HEK293 (cell line): ENCODE measurements around the gene SERTAD2.

ENCODE experiments used
- CTCF ChIA-PET: fragments of 350-600 bp; formaldehyde crosslinking; extraction: SDS; loops from one replicate; lab custom pipeline; 2021; ENCODE audit warnings: antibody characterized with exemption; lab: Yijun Ruan, JAX
- POLR2A ChIA-PET: fragments of 300-600 bp; formaldehyde crosslinking; extraction: SDS; loops from one replicate; lab custom pipeline; 2020; ENCODE audit warnings: antibody characterized with exemption, inconsistent platforms; lab: Yijun Ruan, JAX
- H3K27ac ChIP-seq: fragments of 200-500 bp; sonication (Bioruptor generic); 2 replicates; pipeline ENCODE4 v1.5.1; 2014; ENCODE audit warnings: low read depth, low read length, control low read depth, inconsistent platforms; ENCODE audit errors: extremely low read depth
- H3K36me3 ChIP-seq, 2 experiments: fragments of 200-500 bp in 1 of 2; sonication (Bioruptor generic) in 1 of 2; 1 replicate in 1 of 2; 2 replicates in 1 of 2; pipeline ENCODE4 v1.5.1; 2014 to 2017; ENCODE audit warnings: inconsistent platforms in 2 of 2, low read length in 2 of 2; ENCODE audit not compliant: control insufficient read depth in 2 of 2, insufficient read depth in 1 of 2
- H3K4me1 ChIP-seq: fragments of 200-500 bp; sonication (Bioruptor generic); 2 replicates; pipeline ENCODE4 v1.5.1; 2014; ENCODE audit warnings: mild to moderate bottlenecking, low read length, inconsistent platforms; ENCODE audit not compliant: control insufficient read depth, insufficient read depth
- H3K4me3 ChIP-seq: 2 replicates; pipeline ENCODE4 v1.5.1; 2011; ENCODE audit warnings: low read depth, mild to moderate bottlenecking, control low read depth, low read length, moderate library complexity
- H3K9me3 ChIP-seq: fragments of 200-500 bp; sonication (Bioruptor generic); 2 replicates; pipeline ENCODE4 v1.5.1; 2014; ENCODE audit warnings: low read depth, low read length, inconsistent platforms; ENCODE audit not compliant: control insufficient read depth, insufficient read depth
- GLI2 ChIP-seq: fragments of 450-650 bp; formaldehyde crosslinking; IDR thresholded peaks from 2 replicates; pipeline ENCODE4; 2017; ENCODE audit warnings: missing biosample characterization, missing genetic modification characterization, low read depth, borderline replicate concordance
- GLIS1 ChIP-seq: fragments of 450-650 bp; formaldehyde crosslinking; IDR thresholded peaks from 2 replicates; pipeline ENCODE4 v1.5.1; 2016; ENCODE audit warnings: missing biosample characterization, missing genetic modification characterization
- HOXA7 ChIP-seq: sonication (generic); formaldehyde crosslinking; IDR thresholded peaks from 2 replicates; pipeline ENCODE4 v1.8.1; 2022; ENCODE audit warnings: missing genetic modification reagents, borderline replicate concordance
- MYNN ChIP-seq: fragments of 450-650 bp; formaldehyde crosslinking; IDR thresholded peaks from 2 replicates; pipeline ENCODE4 v1.5.1; 2016; ENCODE audit warnings: missing biosample characterization, missing genetic modification characterization, borderline replicate concordance
- ZBTB1 ChIP-seq: fragments of 450-650 bp; formaldehyde crosslinking; IDR thresholded peaks from 2 replicates; pipeline ENCODE4 v1.5.1; 2016; ENCODE audit warnings: missing biosample characterization, missing genetic modification characterization
- ZBTB17 ChIP-seq: fragments of 450-650 bp; formaldehyde crosslinking; IDR thresholded peaks from 2 replicates; pipeline ENCODE4 v1.5.1; 2016; ENCODE audit warnings: missing biosample characterization, missing genetic modification characterization
- ZBTB48 ChIP-seq: fragments of 450-650 bp; formaldehyde crosslinking; IDR thresholded peaks from 2 replicates; pipeline ENCODE4 v1.5.1; 2016; ENCODE audit warnings: missing biosample characterization, missing genetic modification characterization
- ZFP37 ChIP-seq: fragments of 450-650 bp; formaldehyde crosslinking; IDR thresholded peaks from 2 replicates; pipeline ENCODE4 v1.5.1; 2016; ENCODE audit warnings: missing biosample characterization, missing genetic modification characterization
- ZNF174 ChIP-seq: fragments of 450-650 bp; formaldehyde crosslinking; IDR thresholded peaks from 2 replicates; pipeline ENCODE4 v1.5.0; 2017; ENCODE audit warnings: missing biosample characterization, mild to moderate bottlenecking, missing genetic modification characterization
- ZNF19 ChIP-seq: fragments of 450-650 bp; formaldehyde crosslinking; IDR thresholded peaks from 2 replicates; pipeline ENCODE4; 2016; ENCODE audit warnings: missing biosample characterization, missing genetic modification characterization, low read depth
- ZNF214 ChIP-seq: fragments of 450-650 bp; formaldehyde crosslinking; IDR thresholded peaks from 2 replicates; pipeline ENCODE4 v1.5.1; 2017; ENCODE audit warnings: missing biosample characterization, mild to moderate bottlenecking, missing genetic modification characterization, borderline replicate concordance
- ZNF23 ChIP-seq: fragments of 450-650 bp; formaldehyde crosslinking; IDR thresholded peaks from 2 replicates; pipeline ENCODE4 v1.5.1; 2016; ENCODE audit warnings: missing biosample characterization, missing genetic modification characterization, borderline replicate concordance
- ZNF266 ChIP-seq: fragments of 450-650 bp; formaldehyde crosslinking; IDR thresholded peaks from 2 replicates; pipeline ENCODE4 v1.5.1; 2016; ENCODE audit warnings: missing biosample characterization, missing genetic modification characterization, low read depth
- ZNF311 ChIP-seq: fragments of 450-650 bp; formaldehyde crosslinking; IDR thresholded peaks from 2 replicates; pipeline ENCODE4 v1.5.1; 2017; ENCODE audit warnings: missing biosample characterization, missing genetic modification characterization, borderline replicate concordance
- ZNF341 ChIP-seq: fragments of 450-650 bp; formaldehyde crosslinking; IDR thresholded peaks from 2 replicates; pipeline ENCODE4; 2016; ENCODE audit warnings: low read depth, missing biosample characterization, missing genetic modification characterization
- ZNF350 ChIP-seq: fragments of 450-650 bp; formaldehyde crosslinking; IDR thresholded peaks from 2 replicates; pipeline ENCODE4 v1.5.0; 2017; ENCODE audit warnings: missing biosample characterization, mild to moderate bottlenecking, missing genetic modification characterization
- ZNF433 ChIP-seq: fragments of 450-650 bp; formaldehyde crosslinking; IDR thresholded peaks from 2 replicates; pipeline ENCODE4 v1.5.1; 2016; ENCODE audit warnings: missing biosample characterization, missing genetic modification characterization, low read depth
- TF ChIP-seq, protein P1 (sequence below): fragments of 450-650 bp; formaldehyde crosslinking; IDR thresholded peaks from 2 replicates; pipeline ENCODE4 v1.5.1; 2016; ENCODE audit warnings: missing biosample characterization, missing genetic modification characterization
- TF ChIP-seq, protein P2 (sequence below): fragments of 450-650 bp; formaldehyde crosslinking; IDR thresholded peaks from 2 replicates; pipeline ENCODE4 v1.5.1; 2016; ENCODE audit warnings: missing biosample characterization, missing genetic modification characterization
- TF ChIP-seq, protein P3 (sequence below): fragments of 450-650 bp; formaldehyde crosslinking; IDR thresholded peaks from 2 replicates; pipeline ENCODE4 v1.5.1; 2016; ENCODE audit warnings: missing biosample characterization, missing genetic modification characterization, borderline replicate concordance
- TF ChIP-seq, protein P4 (sequence below): fragments of 450-650 bp; formaldehyde crosslinking; IDR thresholded peaks from 2 replicates; pipeline ENCODE4 v1.5.1; 2016; ENCODE audit warnings: missing biosample characterization, missing genetic modification characterization

SERTAD2 gene

DNA sequence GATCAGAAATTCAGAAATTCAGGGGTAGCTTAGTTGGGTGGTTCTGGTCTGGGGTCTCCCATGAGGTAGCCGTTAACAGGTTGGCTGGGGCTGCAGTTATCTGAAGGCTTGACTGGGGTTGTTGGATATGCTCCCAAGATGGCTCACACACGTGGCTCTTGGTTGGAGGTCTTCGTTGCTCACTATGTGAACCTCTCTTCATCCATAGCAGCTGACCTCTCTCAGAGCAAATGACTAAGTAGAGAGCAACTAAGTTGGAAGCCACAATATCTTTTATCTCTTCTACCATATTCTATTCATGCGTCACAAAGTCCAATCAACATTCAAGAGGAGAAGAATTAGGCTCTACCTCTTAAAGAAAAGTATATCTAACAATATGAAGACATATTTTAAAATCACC, 38.7 kb upstream of the SERTAD2 start:
- Histone ChIP-seq H3K9me3 (no peaks in the 10 kb centered on the region), H3K4me3 (no peak overlapping the region), H3K4me1 (peaks cover 16% of the 10 kb centered on the region; the same call in 1 of the 2 replicates), H3K27ac (no peak overlapping the region), H3K36me3 (no peaks in the 10 kb centered on the region)
- TF ChIP-seq MYNN (tag by site-specific recombination) (no peak), GLIS1 (no peak), ZNF311 (tag by site-specific recombination) (no peak), ZNF266 (tag by site-specific recombination) (no peak), HOXA7 (CRISPR knock-in tag) (no peak), ZBTB48 (no peak)
- TF ChIP-seq, protein P1, sequence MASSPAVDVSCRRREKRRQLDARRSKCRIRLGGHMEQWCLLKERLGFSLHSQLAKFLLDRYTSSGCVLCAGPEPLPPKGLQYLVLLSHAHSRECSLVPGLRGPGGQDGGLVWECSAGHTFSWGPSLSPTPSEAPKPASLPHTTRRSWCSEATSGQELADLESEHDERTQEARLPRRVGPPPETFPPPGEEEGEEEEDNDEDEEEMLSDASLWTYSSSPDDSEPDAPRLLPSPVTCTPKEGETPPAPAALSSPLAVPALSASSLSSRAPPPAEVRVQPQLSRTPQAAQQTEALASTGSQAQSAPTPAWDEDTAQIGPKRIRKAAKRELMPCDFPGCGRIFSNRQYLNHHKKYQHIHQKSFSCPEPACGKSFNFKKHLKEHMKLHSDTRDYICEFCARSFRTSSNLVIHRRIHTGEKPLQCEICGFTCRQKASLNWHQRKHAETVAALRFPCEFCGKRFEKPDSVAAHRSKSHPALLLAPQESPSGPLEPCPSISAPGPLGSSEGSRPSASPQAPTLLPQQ: no peak
- TF ChIP-seq, protein P2, sequence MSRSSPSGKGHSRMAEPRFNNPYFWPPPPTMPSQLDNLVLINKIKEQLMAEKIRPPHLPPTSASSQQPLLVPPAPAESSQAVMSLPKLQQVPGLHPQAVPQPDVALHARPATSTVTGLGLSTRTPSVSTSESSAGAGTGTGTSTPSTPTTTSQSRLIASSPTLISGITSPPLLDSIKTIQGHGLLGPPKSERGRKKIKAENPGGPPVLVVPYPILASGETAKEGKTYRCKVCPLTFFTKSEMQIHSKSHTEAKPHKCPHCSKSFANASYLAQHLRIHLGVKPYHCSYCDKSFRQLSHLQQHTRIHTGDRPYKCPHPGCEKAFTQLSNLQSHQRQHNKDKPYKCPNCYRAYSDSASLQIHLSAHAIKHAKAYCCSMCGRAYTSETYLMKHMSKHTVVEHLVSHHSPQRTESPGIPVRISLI (tag by site-specific recombination): no peak
- CTCF ChIA-PET: interaction anchor here (0.7 to 1.0 kb wide), 2 partner anchors 35 to 42 kb away, joined by 4 read pairs; no protein-coding TSS in a partner anchor
- POLR2A ChIA-PET: interaction anchor here (0.6 to 0.7 kb wide), 2 partner anchors 39 to 65 kb away, joined by 3 to 11 read pairs; partner anchors contain the start of gene SERTAD2

DNA sequence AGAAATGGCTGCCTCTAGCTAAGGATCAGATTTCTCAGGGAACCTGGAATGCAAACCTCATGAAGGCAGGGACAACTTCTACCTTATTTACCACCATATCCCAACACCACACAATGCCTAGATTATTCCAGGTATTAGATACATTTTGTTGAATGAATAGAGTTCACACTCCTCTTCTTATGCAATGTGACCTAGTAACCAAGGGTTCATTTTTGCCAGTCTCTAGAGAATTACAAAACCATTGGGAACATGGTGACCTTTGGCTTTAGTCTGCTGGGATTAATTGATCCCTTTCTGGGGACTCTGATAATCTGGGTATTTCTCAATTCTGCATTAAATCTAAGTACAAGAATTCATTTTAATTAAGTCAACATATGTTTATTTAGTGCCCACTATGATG, 35.2 kb upstream of the SERTAD2 start:
- Histone ChIP-seq H3K4me3 (no peak overlapping the region), H3K9me3 (no peaks in the 10 kb centered on the region), H3K27ac (no peak overlapping the region), H3K4me1 (no peaks in the 10 kb centered on the region), H3K36me3 (no peaks in the 10 kb centered on the region)
- POLR2A ChIA-PET: no interaction called here
- no peak for TF ChIP-seq ZBTB1 (tag by site-specific recombination)
- no peak for TF ChIP-seq ZBTB17
- CTCF ChIA-PET: no interaction called here

DNA sequence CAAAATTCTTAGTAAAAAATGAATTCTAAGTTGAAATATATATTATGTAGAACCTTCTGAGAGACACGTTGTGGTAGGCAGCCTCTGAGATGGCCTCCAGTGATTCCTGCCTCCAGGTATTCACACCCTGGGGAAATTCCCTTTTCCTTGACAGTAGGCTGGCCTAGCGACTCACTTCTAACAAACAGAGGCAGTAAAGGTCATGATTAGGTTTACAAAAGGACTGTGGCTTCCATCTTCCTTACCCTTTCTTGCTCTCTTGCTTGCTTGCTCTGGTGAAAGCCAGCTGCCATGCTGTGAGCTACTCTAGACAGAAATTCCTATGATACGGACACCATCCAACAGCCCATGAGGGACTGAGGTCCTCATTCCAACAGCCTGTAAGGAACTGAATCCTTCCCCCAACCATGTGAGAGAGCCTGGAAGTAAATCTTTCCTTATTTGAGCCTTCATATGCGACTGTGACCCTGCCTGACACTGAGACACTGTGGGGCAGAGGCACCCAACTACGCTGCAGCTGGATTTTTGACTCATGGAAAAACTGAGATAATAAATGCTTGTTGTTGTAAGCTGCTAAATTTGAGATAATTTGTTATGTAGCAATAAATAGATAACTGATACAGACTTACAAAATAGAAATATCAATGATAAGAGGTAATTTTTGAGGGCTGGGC, 32.7 kb upstream of the SERTAD2 start:
- Histone ChIP-seq H3K36me3 (no peaks in the 10 kb centered on the region), H3K27ac (no peak overlapping the region), H3K9me3 (no peaks in the 10 kb centered on the region), H3K4me1 (no peaks in the 10 kb centered on the region), H3K4me3 (no peak overlapping the region)
- CTCF ChIA-PET: interaction anchor here (0.6 to 1.5 kb wide), 2 partner anchors 61 to 145 kb away, joined by 3 to 4 read pairs; no protein-coding TSS in a partner anchor
- POLR2A ChIA-PET: interaction anchor here (0.6 kb wide), 1 partner anchor 64 kb away, joined by 5 read pairs; no protein-coding TSS in a partner anchor
- TF ChIP-seq GLI2 (tag by site-specific recombination) (no peak), ZNF433 (tag by site-specific recombination) (no peak), ZNF19 (tag by site-specific recombination) (no peak), ZNF350 (tag by site-specific recombination) (no peak), ZFP37 (tag by site-specific recombination) (no peak), ZNF341 (tag by site-specific recombination) (no peak), ZNF214 (tag by site-specific recombination) (no peak), ZNF174 (no peak), ZNF23 (tag by site-specific recombination) (no peak)
- TF ChIP-seq, protein P3, sequence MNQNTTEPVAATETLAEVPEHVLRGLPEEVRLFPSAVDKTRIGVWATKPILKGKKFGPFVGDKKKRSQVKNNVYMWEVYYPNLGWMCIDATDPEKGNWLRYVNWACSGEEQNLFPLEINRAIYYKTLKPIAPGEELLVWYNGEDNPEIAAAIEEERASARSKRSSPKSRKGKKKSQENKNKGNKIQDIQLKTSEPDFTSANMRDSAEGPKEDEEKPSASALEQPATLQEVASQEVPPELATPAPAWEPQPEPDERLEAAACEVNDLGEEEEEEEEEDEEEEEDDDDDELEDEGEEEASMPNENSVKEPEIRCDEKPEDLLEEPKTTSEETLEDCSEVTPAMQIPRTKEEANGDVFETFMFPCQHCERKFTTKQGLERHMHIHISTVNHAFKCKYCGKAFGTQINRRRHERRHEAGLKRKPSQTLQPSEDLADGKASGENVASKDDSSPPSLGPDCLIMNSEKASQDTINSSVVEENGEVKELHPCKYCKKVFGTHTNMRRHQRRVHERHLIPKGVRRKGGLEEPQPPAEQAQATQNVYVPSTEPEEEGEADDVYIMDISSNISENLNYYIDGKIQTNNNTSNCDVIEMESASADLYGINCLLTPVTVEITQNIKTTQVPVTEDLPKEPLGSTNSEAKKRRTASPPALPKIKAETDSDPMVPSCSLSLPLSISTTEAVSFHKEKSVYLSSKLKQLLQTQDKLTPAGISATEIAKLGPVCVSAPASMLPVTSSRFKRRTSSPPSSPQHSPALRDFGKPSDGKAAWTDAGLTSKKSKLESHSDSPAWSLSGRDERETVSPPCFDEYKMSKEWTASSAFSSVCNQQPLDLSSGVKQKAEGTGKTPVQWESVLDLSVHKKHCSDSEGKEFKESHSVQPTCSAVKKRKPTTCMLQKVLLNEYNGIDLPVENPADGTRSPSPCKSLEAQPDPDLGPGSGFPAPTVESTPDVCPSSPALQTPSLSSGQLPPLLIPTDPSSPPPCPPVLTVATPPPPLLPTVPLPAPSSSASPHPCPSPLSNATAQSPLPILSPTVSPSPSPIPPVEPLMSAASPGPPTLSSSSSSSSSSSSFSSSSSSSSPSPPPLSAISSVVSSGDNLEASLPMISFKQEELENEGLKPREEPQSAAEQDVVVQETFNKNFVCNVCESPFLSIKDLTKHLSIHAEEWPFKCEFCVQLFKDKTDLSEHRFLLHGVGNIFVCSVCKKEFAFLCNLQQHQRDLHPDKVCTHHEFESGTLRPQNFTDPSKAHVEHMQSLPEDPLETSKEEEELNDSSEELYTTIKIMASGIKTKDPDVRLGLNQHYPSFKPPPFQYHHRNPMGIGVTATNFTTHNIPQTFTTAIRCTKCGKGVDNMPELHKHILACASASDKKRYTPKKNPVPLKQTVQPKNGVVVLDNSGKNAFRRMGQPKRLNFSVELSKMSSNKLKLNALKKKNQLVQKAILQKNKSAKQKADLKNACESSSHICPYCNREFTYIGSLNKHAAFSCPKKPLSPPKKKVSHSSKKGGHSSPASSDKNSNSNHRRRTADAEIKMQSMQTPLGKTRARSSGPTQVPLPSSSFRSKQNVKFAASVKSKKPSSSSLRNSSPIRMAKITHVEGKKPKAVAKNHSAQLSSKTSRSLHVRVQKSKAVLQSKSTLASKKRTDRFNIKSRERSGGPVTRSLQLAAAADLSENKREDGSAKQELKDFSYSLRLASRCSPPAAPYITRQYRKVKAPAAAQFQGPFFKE (tag by site-specific recombination): no peak
- TF ChIP-seq, protein P4, sequence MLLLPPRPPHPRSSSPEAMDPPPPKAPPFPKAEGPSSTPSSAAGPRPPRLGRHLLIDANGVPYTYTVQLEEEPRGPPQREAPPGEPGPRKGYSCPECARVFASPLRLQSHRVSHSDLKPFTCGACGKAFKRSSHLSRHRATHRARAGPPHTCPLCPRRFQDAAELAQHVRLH (tag by site-specific recombination): no peak
